Calu3 (cell line): ENCODE measurements around the gene SOX12. TPM values are rescaled to one million over a fixed set of nuclear protein-coding genes. Genes with fewer than 3 reads are reported as not detected.
"Not testable (repeated sequence)": the region's sequence is repeated elsewhere in the genome, so short reads cannot be mapped to it uniquely, and the experiment has no call there.

Experiments
- BruUV-seq: library from RNA; stranded (reverse); fragments of 400-500 nt; replicated peaks from 2 replicates; lab custom pipeline; 2021; lab: Mats Ljungman, UMichigan
- CTCF ChIA-PET: fragments of 300-600 bp; sonication (Branson Sonifier 250); formaldehyde crosslinking; loops from one replicate; lab custom pipeline; 2022; ENCODE audit warnings: antibody characterized with exemption; lab: Charles Lee
- DNase-seq: peaks from one replicate; pipeline ENCODE4 v3.0.0; 2022
- H3K27ac Mint-ChIP-seq: one replicate; pipeline ENCODE4 v1.8.0; 2022; ENCODE audit warnings: mixed read lengths; ENCODE audit not compliant: unreplicated experiment
- H3K27me3 Mint-ChIP-seq: one replicate; pipeline ENCODE4 v1.8.0; 2022; ENCODE audit warnings: mixed read lengths; ENCODE audit not compliant: unreplicated experiment
- H3K36me3 Mint-ChIP-seq: one replicate; pipeline ENCODE4 v1.8.0; 2022; ENCODE audit warnings: mild to moderate bottlenecking, moderate library complexity, mixed read lengths; ENCODE audit not compliant: insufficient read depth, unreplicated experiment
- H3K4me1 Mint-ChIP-seq: one replicate; pipeline ENCODE4 v1.8.0; 2022; ENCODE audit warnings: mild to moderate bottlenecking, low read depth, mixed read lengths; ENCODE audit not compliant: unreplicated experiment
- H3K4me3 Mint-ChIP-seq: one replicate; pipeline ENCODE4 v1.8.0; 2022; ENCODE audit warnings: mild to moderate bottlenecking, low read depth, moderate library complexity, mixed read lengths; ENCODE audit not compliant: unreplicated experiment
- H3K9me3 Mint-ChIP-seq: one replicate; pipeline ENCODE4 v1.8.0; 2022; ENCODE audit warnings: low read depth, mixed read lengths; ENCODE audit not compliant: unreplicated experiment
- CTCF ChIP-seq: fragments of 200-600 bp; IDR thresholded peaks from one replicate; pipeline ENCODE4 v1.8.0; 2022; ENCODE audit warnings: antibody characterized with exemption; ENCODE audit not compliant: unreplicated experiment
- intact Hi-C: fragments of 100-400 bp; cut with micrococcal nuclease; formaldehyde crosslinking; loops from one replicate; pipeline ENCODE4 v1.10.0; 2022; ENCODE audit not compliant: unreplicated experiment
- total RNA-seq: library from RNA; stranded (reverse); gene quantifications from 2 replicates; pipeline ENCODE4 v1.2.3, GENCODE V29; 2022

SOX12 gene
- total RNA-seq, 1 experiment from 2014 or later = 13.6 TPM

- no peak overlapping the region for H3K27ac Mint-ChIP-seq
- no peaks in the 10 kb centered on the region for H3K9me3 Mint-ChIP-seq
- no TSS peak for BruUV-seq
- intact Hi-C loops = loop anchor here (5.0 kb wide), 1 partner anchor 123 kb away; no protein-coding TSS in a partner anchor
- peaks cover 13% of the 10 kb centered on the region for H3K4me1 Mint-ChIP-seq
- CTCF ChIA-PET = interaction anchor here (0.6 to 1.3 kb wide), 4 partner anchors 30 to 111 kb away, joined by 3 to 5 read pairs (median 4); no protein-coding TSS in a partner anchor
- peak; percentile 53 for TF ChIP-seq CTCF
- peak; percentile 36 for DNase-seq
- peaks cover 38% of the 10 kb centered on the region for H3K36me3 Mint-ChIP-seq
- H3K27me3 Mint-ChIP-seq = no peaks in the 10 kb centered on the region
- no peak overlapping the region for H3K4me3 Mint-ChIP-seq
Observed at GRCh38 chr20:330233-331149, 5.1 kb downstream of the SOX12 start.

GRCh38 chr20:334578-334977 is 9.2 kb downstream of the SOX12 start:
- intact Hi-C loops = loop anchor here (5.0 kb wide), 1 partner anchor 127 kb away; no protein-coding TSS in a partner anchor
- no peak overlapping the region for H3K4me3 Mint-ChIP-seq
- no peak for TF ChIP-seq CTCF
- peaks cover 9% of the 10 kb centered on the region for H3K4me1 Mint-ChIP-seq
- BruUV-seq = no TSS peak
- DNase-seq = no peak
- no peaks in the 10 kb centered on the region for H3K27me3 Mint-ChIP-seq
- peaks cover 4% of the 10 kb centered on the region for H3K36me3 Mint-ChIP-seq
- peaks cover 2% of the 10 kb centered on the region for H3K9me3 Mint-ChIP-seq
- H3K27ac Mint-ChIP-seq = no peak overlapping the region
- CTCF ChIA-PET = no interaction called here

GRCh38 chr20:336040-336439 is 10.7 kb downstream of the SOX12 start:
- H3K4me1 Mint-ChIP-seq, H3K9me3 Mint-ChIP-seq, H3K27ac Mint-ChIP-seq, H3K27me3 Mint-ChIP-seq, BruUV-seq, H3K4me3 Mint-ChIP-seq, H3K36me3 Mint-ChIP-seq, intact Hi-C loops, CTCF ChIA-PET, DNase-seq: not testable (repeated sequence)

- CTCF ChIA-PET = no interaction called here
- H3K36me3 Mint-ChIP-seq = peaks cover 21% of the 10 kb centered on the region
- H3K4me1 Mint-ChIP-seq = peaks cover 6% of the 10 kb centered on the region
- H3K27ac Mint-ChIP-seq = no peak overlapping the region
- TF ChIP-seq CTCF = no peak
- peaks cover 12% of the 10 kb centered on the region for H3K9me3 Mint-ChIP-seq
- DNase-seq = peak; percentile 38
- no peak overlapping the region for H3K4me3 Mint-ChIP-seq
- H3K27me3 Mint-ChIP-seq = no peaks in the 10 kb centered on the region
- no TSS peak for BruUV-seq
- intact Hi-C loops = no loop called here
Observed at GRCh38 chr20:341682-342081, 16.3 kb downstream of the SOX12 start.
